Sigmoid colon (tissue), 7 donors: ENCODE data around the gene FCHO1. TPM values are rescaled to one million over a fixed set of nuclear protein-coding genes. Genes with fewer than 3 reads are reported as not detected.

Source experiments
- DNase-seq: peaks from one replicate; pipeline ENCODE4 v3.0.0-alpha.2; 2019
- H3K27ac ChIP-seq, 4 donors: fragments of 200-600 bp; sonication (generic); one replicate each; pipeline ENCODE4 v1.5.1; 2016 to 2019; ENCODE audit warnings: mild to moderate bottlenecking in 1 of 4
- H3K27me3 ChIP-seq, 3 donors: fragments of 200-600 bp; sonication (generic); one replicate each; pipeline ENCODE4 v1.5.1; 2019; ENCODE audit warnings: mild to moderate bottlenecking in 1 of 3
- H3K36me3 ChIP-seq, 4 donors: fragments of 200-600 bp; sonication (generic); one replicate each; pipeline ENCODE4 v1.5.1; 2016 to 2019
- H3K4me1 ChIP-seq, 4 donors: fragments of 200-600 bp; sonication (generic); one replicate each; pipeline ENCODE4 v1.5.1; 2017 to 2019
- H3K4me3 ChIP-seq, 4 donors: fragments of 200-600 bp; sonication (generic); one replicate each; pipeline ENCODE4 v1.5.1; 2017 to 2019; ENCODE audit warnings: mild to moderate bottlenecking in 2 of 4, moderate library complexity in 1 of 4
- H3K9me3 ChIP-seq, 4 donors: fragments of 200-600 bp in 3 of 4; sonication (generic) in 3 of 4; one replicate each; pipeline versions ENCODE4 v1.5.1 to v1.6.1; 2013 to 2019
- EP300 ChIP-seq, 4 donors: sonication (generic); formaldehyde crosslinking; IDR thresholded peaks; one replicate each; pipeline ENCODE4 v1.6.1; 2017; ENCODE audit warnings: antibody characterized with exemption in 4 of 4
- POLR2A ChIP-seq, 2 donors: fragments of 450-650 bp; IDR thresholded peaks; one replicate each; pipeline ENCODE4 v1.6.1; 2016; ENCODE audit warnings: antibody characterized with exemption in 2 of 2, mild to moderate bottlenecking in 2 of 2, moderate library complexity in 2 of 2
- POLR2AphosphoS5 ChIP-seq, 4 donors: sonication (generic); formaldehyde crosslinking; IDR thresholded peaks; one replicate each; pipeline ENCODE4 v1.6.1; 2017; ENCODE audit warnings: antibody characterized with exemption in 4 of 4
- WGBS, 2 donors: extraction: QIAGEN DNeasy Blood & Tissue Kit; methylation state at CpG; one replicate each; pipeline ENCODE4 v1.1.7; 2013; 5-methylcytosine and 5-hydroxymethylcytosine counted together
- intact Hi-C: fragments of 100-400 bp; cut with DNase I; formaldehyde crosslinking; loops from one replicate; pipeline ENCODE4 v1.15.1; 2023
- polyA plus RNA-seq, 3 donors: library from polyadenylated mRNA; stranded (reverse); fragments of 200-250 nt; gene quantifications; one replicate each; pipeline ENCODE4 v1.2.3, GENCODE V29; 2013
- total RNA-seq, 4 donors: library from RNA; depleted of rRNA; stranded (reverse); fragments of >200 nt; gene quantifications; one replicate each; pipeline ENCODE4 v1.1.0, GENCODE V29; 2016
- TF ChIP-seq, protein P1 (sequence below), 4 experiments: fragments of 450-650 bp in 3 of 4; fragments of 200-600 bp in 1 of 4; IDR thresholded peaks; one replicate each; pipeline ENCODE4 v1.5.1; 2016 to 2019; ENCODE audit warnings: antibody characterized with exemption in 4 of 4, mild to moderate bottlenecking in 3 of 4, moderate library complexity in 2 of 4
- donor health status: healthy with polysubstance abuse.
- donor health status: Bipolar disorder and iron deficiency.
- donor health status: healthy.

FCHO1 gene
- total and polyA plus RNA-seq, 7 donors = 1.2 to 14.4 (median 3.6) TPM

DNA sequence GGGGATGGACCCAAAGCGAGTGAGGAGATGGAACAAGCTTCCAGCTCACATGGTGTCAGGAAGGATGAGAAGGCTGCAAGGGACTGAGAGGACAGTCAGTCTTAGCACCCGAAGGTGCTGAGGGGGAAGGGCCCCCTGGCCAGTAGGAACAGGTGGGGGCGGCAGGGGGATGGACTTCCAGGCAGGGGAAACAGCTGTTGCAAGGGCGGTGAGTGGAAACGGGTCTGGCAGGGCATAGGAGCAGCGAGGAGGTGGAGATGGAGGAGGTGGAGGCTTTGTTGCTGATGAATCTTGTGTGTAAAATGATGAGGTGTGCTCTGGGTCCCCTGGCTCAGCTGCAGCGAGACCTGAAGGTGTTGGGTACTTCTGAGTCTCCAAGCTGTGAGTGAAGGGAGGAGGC, 30.8 kb upstream of the FCHO1 start:
- Histone ChIP-seq H3K27me3 (no peaks in the 10 kb centered on the region), H3K4me3 (peak overlapping the region; percentile 84 to 100 (median 96)), H3K9me3 (no peaks in the 10 kb centered on the region), H3K27ac (peak overlapping the region in 1 of 4 donors; percentile 74), H3K4me1 (peaks cover 0 to 53% (median 47%) of the 10 kb centered on the region in 4 donors), H3K36me3 (peaks cover 5 to 20% (median 10%) of the 10 kb centered on the region in 4 donors)
- TF ChIP-seq POLR2AphosphoS5 (IDR thresholded peaks at IDR 0.05) = no peak
- no peak for TF ChIP-seq POLR2A (IDR thresholded peaks at IDR 0.05)
- no peak for TF ChIP-seq EP300 (IDR thresholded peaks at IDR 0.05)
- TF ChIP-seq, protein P1, sequence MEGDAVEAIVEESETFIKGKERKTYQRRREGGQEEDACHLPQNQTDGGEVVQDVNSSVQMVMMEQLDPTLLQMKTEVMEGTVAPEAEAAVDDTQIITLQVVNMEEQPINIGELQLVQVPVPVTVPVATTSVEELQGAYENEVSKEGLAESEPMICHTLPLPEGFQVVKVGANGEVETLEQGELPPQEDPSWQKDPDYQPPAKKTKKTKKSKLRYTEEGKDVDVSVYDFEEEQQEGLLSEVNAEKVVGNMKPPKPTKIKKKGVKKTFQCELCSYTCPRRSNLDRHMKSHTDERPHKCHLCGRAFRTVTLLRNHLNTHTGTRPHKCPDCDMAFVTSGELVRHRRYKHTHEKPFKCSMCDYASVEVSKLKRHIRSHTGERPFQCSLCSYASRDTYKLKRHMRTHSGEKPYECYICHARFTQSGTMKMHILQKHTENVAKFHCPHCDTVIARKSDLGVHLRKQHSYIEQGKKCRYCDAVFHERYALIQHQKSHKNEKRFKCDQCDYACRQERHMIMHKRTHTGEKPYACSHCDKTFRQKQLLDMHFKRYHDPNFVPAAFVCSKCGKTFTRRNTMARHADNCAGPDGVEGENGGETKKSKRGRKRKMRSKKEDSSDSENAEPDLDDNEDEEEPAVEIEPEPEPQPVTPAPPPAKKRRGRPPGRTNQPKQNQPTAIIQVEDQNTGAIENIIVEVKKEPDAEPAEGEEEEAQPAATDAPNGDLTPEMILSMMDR (IDR thresholded peaks at IDR 0.05) = no peak
- no peak for DNase-seq
- 21 to 30% methylated on average over 7 of the region's 7 CpGs for WGBS, 2 donors
- intact Hi-C loops = no loop called here

DNA sequence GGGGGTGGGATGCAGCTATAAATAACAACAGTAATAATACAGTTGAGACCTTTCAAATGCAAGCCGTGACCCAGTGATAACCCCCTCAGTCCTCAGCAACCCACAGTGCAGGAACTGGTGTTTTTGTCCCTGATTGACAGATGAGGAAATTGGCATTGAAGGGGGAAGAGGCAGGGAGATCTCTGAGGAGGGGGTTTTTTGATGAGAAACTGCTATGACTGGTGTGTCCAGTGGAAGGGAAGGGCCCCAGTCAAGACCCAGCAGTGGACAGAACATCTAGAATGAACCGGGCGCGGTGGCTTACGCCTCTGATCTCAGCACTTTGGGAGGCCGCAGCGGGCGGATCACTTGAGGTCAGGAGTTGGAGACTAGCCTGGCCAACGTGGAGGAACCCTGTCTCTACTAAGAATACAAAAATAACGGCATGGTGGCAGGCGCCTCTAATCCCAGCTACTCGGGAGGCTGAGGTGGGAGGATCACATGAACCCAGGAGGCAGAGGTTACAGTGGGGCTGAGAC, 30.1 kb upstream of the FCHO1 start:
- peak overlapping the region in 2 of 4 donors; percentile 95 to 100 for H3K4me3 ChIP-seq
- no peaks in the 10 kb centered on the region for H3K9me3 ChIP-seq
- peaks cover 9 to 27% (median 17%) of the 10 kb centered on the region in 4 donors for H3K36me3 ChIP-seq
- WGBS, 2 donors = 83 to 84% methylated on average over 12 of the region's 12 CpGs
- H3K27ac ChIP-seq = peak overlapping the region in 1 of 4 donors; percentile 22
- TF ChIP-seq POLR2A (IDR thresholded peaks at IDR 0.05) (no peak), EP300 (IDR thresholded peaks at IDR 0.05) (no peak), POLR2AphosphoS5 (IDR thresholded peaks at IDR 0.05) (no peak)
- TF ChIP-seq, protein P1 (IDR thresholded peaks at IDR 0.05) = no peak
- intact Hi-C loops = no loop called here
- peaks cover 0 to 53% (median 47%) of the 10 kb centered on the region in 4 donors for H3K4me1 ChIP-seq
- no peaks in the 10 kb centered on the region for H3K27me3 ChIP-seq
- no peak for DNase-seq

DNA sequence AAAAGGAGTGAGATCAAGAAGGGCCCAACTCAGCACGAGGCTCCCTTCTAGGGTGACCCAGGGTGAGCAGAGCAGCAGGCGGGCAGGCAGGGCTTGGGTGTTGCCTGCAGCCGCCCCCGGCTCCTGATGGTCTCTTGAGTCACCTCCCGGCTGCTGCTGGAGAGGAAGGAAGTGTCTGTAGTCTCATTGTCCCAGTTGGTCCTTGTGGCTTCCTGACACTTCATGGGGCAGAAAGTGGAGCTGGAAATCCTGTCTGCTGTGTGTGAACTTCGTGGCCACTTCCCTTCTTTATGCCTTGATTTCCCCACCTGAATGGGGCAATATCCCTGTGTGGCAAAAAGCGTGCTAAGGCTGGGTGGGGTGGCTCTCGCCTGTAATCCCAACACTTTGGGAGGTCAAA, 29.5 kb upstream of the FCHO1 start:
- Histone ChIP-seq H3K27ac (peak overlapping the region in 1 of 4 donors; percentile 22), H3K36me3 (peaks cover 16 to 34% (median 23%) of the 10 kb centered on the region in 4 donors), H3K9me3 (no peaks in the 10 kb centered on the region), H3K4me1 (peaks cover 0 to 51% (median 46%) of the 10 kb centered on the region in 4 donors), H3K27me3 (no peaks in the 10 kb centered on the region), H3K4me3 (no peak overlapping the region)
- DNase-seq = no peak
- no peak for TF ChIP-seq POLR2A (IDR thresholded peaks at IDR 0.05)
- TF ChIP-seq, protein P1 (IDR thresholded peaks at IDR 0.05) = no peak
- no peak for TF ChIP-seq POLR2AphosphoS5 (IDR thresholded peaks at IDR 0.05)
- TF ChIP-seq EP300 (IDR thresholded peaks at IDR 0.05) = no peak
- intact Hi-C loops = no loop called here
- WGBS, 2 donors = 45 to 54% methylated on average over 8 of the region's 8 CpGs

DNA sequence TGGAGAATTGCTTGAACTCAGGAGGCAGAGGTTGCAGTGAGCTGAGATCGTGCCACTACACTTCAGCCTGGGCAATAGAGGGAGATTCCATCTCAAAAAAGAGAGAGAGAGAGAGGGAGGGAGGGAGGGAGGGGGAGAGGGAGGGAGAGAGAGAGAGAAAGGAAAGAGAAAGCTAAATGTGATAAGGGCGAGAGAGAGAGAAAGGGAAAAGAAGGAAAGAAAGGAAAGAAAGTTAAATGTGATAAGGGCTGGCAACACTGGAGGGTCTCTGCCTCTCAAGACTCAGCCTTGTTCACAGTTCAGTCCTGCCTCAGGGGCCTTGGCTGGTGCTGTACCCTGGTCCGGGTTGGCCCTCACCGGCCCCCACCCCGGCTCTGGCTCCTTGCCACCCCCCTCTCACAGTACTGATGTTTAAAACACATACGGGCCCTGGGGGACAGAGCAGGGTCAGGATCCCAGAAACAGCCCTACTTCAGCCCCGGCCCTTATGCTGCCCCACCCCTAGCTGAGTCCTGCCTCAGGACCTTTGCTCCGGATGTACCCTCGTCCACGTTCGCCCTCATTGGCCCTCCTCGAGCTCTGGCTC, 28.5 kb upstream of the FCHO1 start:
- intact Hi-C loops = no loop called here
- Histone ChIP-seq H3K9me3 (no peaks in the 10 kb centered on the region), H3K4me1 (peaks cover 0 to 44% (median 37%) of the 10 kb centered on the region in 4 donors), H3K27me3 (no peaks in the 10 kb centered on the region), H3K27ac (no peak overlapping the region), H3K36me3 (peaks cover 25 to 43% (median 32%) of the 10 kb centered on the region in 4 donors), H3K4me3 (no peak overlapping the region)
- TF ChIP-seq POLR2A (IDR thresholded peaks at IDR 0.05) (no peak), EP300 (IDR thresholded peaks at IDR 0.05) (no peak), POLR2AphosphoS5 (IDR thresholded peaks at IDR 0.05) (no peak)
- TF ChIP-seq, protein P1 (IDR thresholded peaks at IDR 0.05) = no peak
- whole genome bisulfite sequencing, 2 donors = 88 to 90% methylated on average over 12 of the region's 12 CpGs
- DNase-seq = no peak
